ENCODE data around the gene CCDC134.
"Not testable (repeated sequence)": the region's sequence is repeated elsewhere in the genome, so short reads cannot be mapped to it uniquely, and the experiment has no call there.

The CCDC134 gene

DNA sequence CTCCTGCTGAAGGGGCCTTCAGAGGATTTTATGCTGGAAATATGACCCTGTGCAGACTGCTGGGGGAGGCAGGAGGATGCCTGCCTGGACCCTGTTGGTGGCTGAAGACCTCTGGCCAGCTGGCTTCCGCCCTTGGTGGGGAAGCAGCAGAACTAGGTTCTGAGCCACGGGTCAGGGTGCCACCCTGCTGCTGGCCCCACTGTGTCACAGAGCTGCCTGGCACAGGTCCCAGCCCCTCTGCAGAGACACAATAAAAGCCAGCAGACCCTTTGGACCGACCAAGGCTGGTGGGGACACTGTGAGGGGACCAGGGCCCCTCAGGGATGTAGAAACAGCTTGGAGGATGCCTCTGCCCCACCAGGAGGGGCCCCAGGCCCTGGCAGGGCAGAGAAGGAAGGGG lies 25.5 kb downstream of the CCDC134 start:
- H3K27ac Mint-ChIP-seq, result no peak overlapping the region
- H3K27me3 Mint-ChIP-seq, result no peaks in the 10 kb centered on the region
- H3K36me3 Mint-ChIP-seq (ENCODE audit: low read depth), result peaks cover 54% of the 10 kb centered on the region
- no peak overlapping the region for H3K4me3 Mint-ChIP-seq
- peaks cover 51% of the 10 kb centered on the region for H3K4me1 Mint-ChIP-seq (ENCODE audit: low read depth)
- H3K9me3 Mint-ChIP-seq, result no peaks in the 10 kb centered on the region
- DNase-seq, result no peak

DNA sequence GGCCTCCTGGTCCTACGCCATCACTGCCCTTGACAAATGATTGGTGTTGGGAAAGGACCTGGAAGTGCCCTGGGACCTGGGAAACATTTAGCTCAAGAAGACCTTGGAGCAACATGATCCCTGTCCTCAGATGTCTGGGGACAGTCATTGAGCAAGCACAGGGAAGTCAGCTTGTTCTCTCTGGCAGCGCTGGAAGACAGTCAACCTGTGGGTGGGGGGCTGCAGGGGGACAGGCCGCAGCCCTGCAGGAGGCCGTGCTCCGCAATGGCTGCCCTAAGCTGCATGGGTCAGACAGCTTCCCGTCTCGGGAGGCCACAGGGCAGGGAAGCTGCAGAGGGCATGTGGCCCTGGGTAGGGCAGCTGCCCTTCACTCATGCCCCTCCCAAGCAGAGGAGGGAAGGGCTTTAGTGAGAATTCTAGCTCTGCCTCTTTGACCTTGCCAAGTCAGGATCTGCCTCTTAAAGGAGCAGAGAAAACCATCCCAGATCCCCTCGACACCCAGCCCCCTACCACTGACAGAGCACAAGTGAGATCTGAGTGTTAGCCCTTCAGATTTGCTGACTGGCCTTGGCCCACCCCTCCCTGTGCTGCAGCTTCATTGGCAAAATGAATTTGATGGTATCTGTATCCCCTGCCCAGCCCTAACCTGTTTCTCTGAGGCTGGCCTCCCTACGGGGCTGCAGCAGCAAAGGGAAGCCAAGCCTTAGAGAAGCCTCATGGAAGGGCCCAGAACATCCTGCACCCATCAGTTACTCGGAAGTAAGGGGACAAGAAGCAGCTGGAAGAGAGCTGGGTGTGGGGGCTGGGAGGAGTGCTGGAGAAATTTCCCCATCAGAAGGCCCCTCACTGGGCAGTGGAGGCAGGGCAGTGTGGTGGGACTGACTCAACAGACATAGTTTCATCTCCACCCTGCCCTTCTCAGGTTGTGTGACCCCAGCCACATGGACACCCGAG lies 26.2 kb downstream of the CCDC134 start:
- H3K27ac Mint-ChIP-seq, result peak overlapping the region; percentile 19
- no peaks in the 10 kb centered on the region for H3K9me3 Mint-ChIP-seq
- peaks cover 55% of the 10 kb centered on the region for H3K4me1 Mint-ChIP-seq (ENCODE audit: low read depth)
- H3K4me3 Mint-ChIP-seq, result no peak overlapping the region
- H3K36me3 Mint-ChIP-seq (ENCODE audit: low read depth), result peaks cover 57% of the 10 kb centered on the region
- no peak for DNase-seq
- no peaks in the 10 kb centered on the region for H3K27me3 Mint-ChIP-seq

GRCh38 chr22:41827671-41828070 lies 27.2 kb downstream of the CCDC134 start:
- DNase-seq, result no peak
- no peak overlapping the region for H3K4me3 Mint-ChIP-seq
- peaks cover 60% of the 10 kb centered on the region for H3K36me3 Mint-ChIP-seq (ENCODE audit: low read depth)
- peak overlapping the region; percentile 28 for H3K27ac Mint-ChIP-seq
- peaks cover 55% of the 10 kb centered on the region for H3K4me1 Mint-ChIP-seq (ENCODE audit: low read depth)
- H3K27me3 Mint-ChIP-seq, result no peaks in the 10 kb centered on the region
- H3K9me3 Mint-ChIP-seq, result no peaks in the 10 kb centered on the region

DNA sequence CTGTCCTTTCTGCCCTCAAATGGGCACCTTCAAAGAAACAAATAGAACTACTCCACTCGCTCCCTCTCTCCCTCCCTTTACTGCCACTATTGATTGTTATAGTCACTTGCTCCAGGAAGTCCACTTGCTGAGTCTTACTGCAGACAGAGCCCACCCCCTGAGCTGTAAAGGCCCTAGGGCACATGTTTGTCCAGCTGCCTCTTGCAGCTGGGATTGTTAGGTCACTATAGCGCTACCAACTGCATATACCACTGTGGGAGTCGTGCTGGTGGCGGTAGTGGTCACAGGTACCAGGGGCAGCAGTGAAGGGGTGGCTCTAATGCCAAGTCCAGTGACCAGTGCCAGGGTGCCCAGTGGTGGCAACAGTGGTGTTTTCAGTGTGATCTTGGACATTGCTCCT lies 28.0 kb downstream of the CCDC134 start:
- H3K4me1 Mint-ChIP-seq (ENCODE audit: low read depth), result peaks cover 48% of the 10 kb centered on the region
- no peak overlapping the region for H3K4me3 Mint-ChIP-seq
- H3K9me3 Mint-ChIP-seq, result no peaks in the 10 kb centered on the region
- peak overlapping the region; percentile 28 for H3K27ac Mint-ChIP-seq
- no peak for DNase-seq
- H3K36me3 Mint-ChIP-seq (ENCODE audit: low read depth), result peaks cover 56% of the 10 kb centered on the region
- H3K27me3 Mint-ChIP-seq, result no peaks in the 10 kb centered on the region

DNA sequence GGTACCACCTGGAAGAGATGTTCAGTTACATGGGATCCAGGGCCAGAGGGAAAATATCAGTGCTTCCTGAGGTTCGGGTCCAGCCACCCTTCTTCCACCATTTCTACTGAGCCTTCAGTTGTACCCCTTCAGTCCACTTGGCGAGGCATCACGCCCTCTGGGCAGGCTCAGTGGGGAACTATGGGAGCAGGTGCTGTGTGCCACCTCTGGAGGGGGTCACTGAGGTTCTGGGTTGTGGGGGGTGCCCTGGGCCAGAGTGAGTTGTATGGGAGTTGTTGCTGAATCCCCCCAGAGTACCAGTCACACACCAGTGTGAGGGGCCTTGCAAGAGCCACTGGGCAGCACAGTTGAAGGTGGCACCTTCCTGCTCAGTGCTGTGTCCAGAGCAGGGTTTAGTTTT lies 29.7 kb downstream of the CCDC134 start:
- H3K4me3 Mint-ChIP-seq, result no peak overlapping the region
- H3K36me3 Mint-ChIP-seq (ENCODE audit: low read depth), result peaks cover 56% of the 10 kb centered on the region
- peaks cover 48% of the 10 kb centered on the region for H3K4me1 Mint-ChIP-seq (ENCODE audit: low read depth)
- DNase-seq, result no peak
- H3K27me3 Mint-ChIP-seq, result no peaks in the 10 kb centered on the region
- H3K9me3 Mint-ChIP-seq, result no peaks in the 10 kb centered on the region
- peak overlapping the region; percentile 44 for H3K27ac Mint-ChIP-seq

GRCh38 chr22:41831383-41831782 lies 30.9 kb downstream of the CCDC134 start:
- peak overlapping the region; percentile 100 for H3K27ac Mint-ChIP-seq
- DNase-seq, result no peak
- H3K9me3 Mint-ChIP-seq, result no peaks in the 10 kb centered on the region
- H3K4me1 Mint-ChIP-seq (ENCODE audit: low read depth), result peaks cover 57% of the 10 kb centered on the region
- H3K4me3 Mint-ChIP-seq, result peak overlapping the region; percentile 98
- no peaks in the 10 kb centered on the region for H3K27me3 Mint-ChIP-seq
- peaks cover 55% of the 10 kb centered on the region for H3K36me3 Mint-ChIP-seq (ENCODE audit: low read depth)

DNA sequence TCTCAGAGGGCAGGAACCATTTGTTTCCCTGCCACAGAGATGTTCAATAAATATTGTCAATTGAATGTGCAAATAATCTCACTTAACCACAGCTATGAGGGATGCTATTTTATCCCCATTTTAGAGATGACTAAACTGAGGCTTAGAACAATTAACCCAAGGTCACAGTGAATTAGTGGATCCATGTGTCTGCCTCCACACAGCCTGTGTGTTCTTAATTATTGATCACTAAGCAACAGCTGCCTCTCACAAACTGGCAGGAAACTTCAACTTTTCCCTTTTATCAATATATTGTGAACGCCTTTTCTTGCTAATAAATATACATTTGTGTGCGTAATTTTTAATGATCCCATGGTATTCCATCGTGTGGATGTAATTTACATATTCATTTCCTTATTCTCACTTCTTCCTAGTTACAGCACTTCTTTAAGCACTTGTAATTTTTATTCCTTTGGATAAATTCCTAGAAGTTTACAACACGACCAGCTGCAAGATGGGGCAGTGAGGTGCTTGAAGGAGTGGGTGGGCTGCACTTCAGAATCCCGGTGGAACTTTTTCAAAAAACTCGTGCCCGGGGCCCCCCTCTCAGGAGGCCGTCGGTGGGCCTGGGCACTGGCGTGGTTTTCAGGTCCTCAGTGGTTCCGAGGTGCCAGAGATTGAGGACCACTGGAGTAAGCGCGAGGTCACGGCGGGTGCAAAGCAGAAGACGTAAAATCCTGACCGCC lies 31.5 kb downstream of the CCDC134 start:
- Mint-ChIP-seq H3K27ac (peak overlapping the region; percentile 100), H3K27me3 (no peaks in the 10 kb centered on the region), H3K36me3 (ENCODE audit: low read depth) (peaks cover 55% of the 10 kb centered on the region), H3K4me3 (peak overlapping the region; percentile 98), H3K4me1 (ENCODE audit: low read depth) (peaks cover 63% of the 10 kb centered on the region), H3K9me3 (no peaks in the 10 kb centered on the region)
- no peak for DNase-seq

GRCh38 chr22:41832553-41833368 lies 32.3 kb downstream of the CCDC134 start, which contains the start of gene SREBF2:
SREBF2 (plus strand) TSS chr22:41833105; CDS start chr22:41833271, 166 bp downstream.
- Mint-ChIP-seq H3K9me3 (no peaks in the 10 kb centered on the region), H3K27ac (peak within 1 kb of the TSS; percentile 100), H3K27me3 (no peaks in the 10 kb centered on the region), H3K36me3 (ENCODE audit: low read depth) (peaks cover 60% of the 10 kb centered on the region), H3K4me1 (ENCODE audit: low read depth) (peaks cover 59% of the 10 kb centered on the region), H3K4me3 (peak within 1 kb of the TSS; percentile 98)
- peak; percentile 99 for DNase-seq

- no peaks in the 10 kb centered on the region for H3K9me3 Mint-ChIP-seq
- peaks cover 67% of the 10 kb centered on the region for H3K36me3 Mint-ChIP-seq (ENCODE audit: low read depth)
- H3K4me3 Mint-ChIP-seq, result peak overlapping the region; percentile 98
- peak; percentile 73 for DNase-seq
- peaks cover 60% of the 10 kb centered on the region for H3K4me1 Mint-ChIP-seq (ENCODE audit: low read depth)
- H3K27ac Mint-ChIP-seq, result peak overlapping the region; percentile 96
- H3K27me3 Mint-ChIP-seq, result no peaks in the 10 kb centered on the region
Measured at GRCh38 chr22:41833369-41834004, 33.0 kb downstream of the CCDC134 start.

GRCh38 chr22:41834005-41834944 lies 33.8 kb downstream of the CCDC134 start:
- Mint-ChIP-seq H3K36me3 (ENCODE audit: low read depth) (peaks cover 75% of the 10 kb centered on the region), H3K4me3 (peak overlapping the region; percentile 98), H3K27ac (peak overlapping the region; percentile 96), H3K27me3 (no peaks in the 10 kb centered on the region), H3K9me3 (no peaks in the 10 kb centered on the region), H3K4me1 (ENCODE audit: low read depth) (peaks cover 67% of the 10 kb centered on the region)
- no peak for DNase-seq

DNA sequence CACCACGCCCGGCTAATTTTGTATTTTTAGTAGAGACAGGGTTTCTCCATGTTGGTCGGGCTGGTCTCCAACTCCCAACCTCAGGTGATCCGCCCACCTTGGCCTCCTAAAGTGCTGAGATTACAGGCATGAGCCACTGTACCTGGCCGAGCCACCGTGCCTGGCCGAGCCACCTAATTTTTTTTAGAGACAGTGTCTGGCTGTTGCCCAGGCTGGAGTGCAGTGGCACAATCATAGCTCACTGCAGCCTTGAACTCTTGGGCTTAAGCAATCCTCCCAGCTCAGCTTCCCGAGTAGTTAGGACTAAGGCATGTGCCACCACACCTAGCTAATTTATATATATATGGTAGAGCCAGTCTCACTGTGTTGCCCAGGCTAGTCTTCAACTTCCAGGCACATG lies 35.0 kb downstream of the CCDC134 start:
- not testable (repeated sequence) for DNase-seq, H3K27me3 Mint-ChIP-seq, H3K9me3 Mint-ChIP-seq
- Mint-ChIP-seq H3K4me1 (ENCODE audit: low read depth) (peaks cover 70% of the 10 kb centered on the region), H3K27ac (peak overlapping the region; percentile 38), H3K36me3 (ENCODE audit: low read depth) (peaks cover 80% of the 10 kb centered on the region), H3K4me3 (peak overlapping the region; percentile 19)

- H3K4me1 Mint-ChIP-seq (ENCODE audit: low read depth), result peaks cover 71% of the 10 kb centered on the region
- no peaks in the 10 kb centered on the region for H3K9me3 Mint-ChIP-seq
- peaks cover 82% of the 10 kb centered on the region for H3K36me3 Mint-ChIP-seq (ENCODE audit: low read depth)
- H3K27ac Mint-ChIP-seq, result peak overlapping the region; percentile 38
- H3K27me3 Mint-ChIP-seq, result no peaks in the 10 kb centered on the region
- no peak overlapping the region for H3K4me3 Mint-ChIP-seq
- DNase-seq, result no peak
Measured at GRCh38 chr22:41836551-41836950, 36.1 kb downstream of the CCDC134 start.
